Left forelimb (tissue), 1 donor: ENCODE measurements around the gene GRAMD2B.
"Not testable (repeated sequence)": the region's sequence is repeated elsewhere in the genome, so short reads cannot be mapped to it uniquely, and the experiment has no call there.

Experiments
- DNase-seq: peaks from one replicate; pipeline ENCODE4 v3.0.0-alpha.2; 2018; ENCODE audit warnings: low spot score

Gene GRAMD2B

DNA sequence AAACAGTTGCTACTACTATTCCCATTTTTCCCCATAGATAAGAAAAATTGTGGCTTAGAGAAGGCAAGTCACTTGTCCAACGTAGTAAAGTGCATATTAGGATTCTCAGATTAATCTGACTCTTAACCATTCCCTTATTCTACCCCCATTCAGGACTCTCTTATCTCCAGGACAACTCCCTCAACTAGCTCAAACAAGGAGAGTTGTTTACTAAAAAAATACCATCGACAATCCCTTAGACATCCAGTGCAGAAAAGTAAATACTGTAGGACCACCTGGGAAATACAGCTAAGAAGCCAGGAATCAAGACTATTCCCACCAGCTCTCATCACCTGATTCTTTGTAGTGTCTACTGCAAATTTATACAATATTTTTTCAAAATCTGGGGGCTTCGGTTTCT lies 9.4 kb upstream of the GRAMD2B start:
- no peak for DNase-seq

GRCh38 chr5:126414874-126415502 lies 8.2 kb upstream of the GRAMD2B start:
- no peak for DNase-seq

DNA sequence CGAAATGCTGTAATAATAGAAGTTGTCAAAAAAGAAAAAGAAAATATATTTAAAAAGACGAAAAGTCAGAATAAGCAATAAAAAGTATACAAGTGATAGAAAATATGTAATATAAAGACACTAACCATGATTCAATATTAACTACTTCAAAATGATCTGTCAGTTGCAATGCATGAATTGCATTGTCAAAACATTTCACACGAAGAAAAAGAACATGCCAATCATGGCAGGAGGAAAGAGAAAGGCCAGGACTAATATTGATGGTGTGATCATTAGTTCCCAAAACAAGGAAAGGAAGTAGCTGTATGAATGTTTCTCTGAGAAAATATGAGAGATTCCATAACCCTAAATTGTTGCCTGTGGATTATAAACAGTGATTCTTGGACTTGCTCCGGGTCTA lies 7.4 kb upstream of the GRAMD2B start:
- no peak for DNase-seq

- DNase-seq, result no peak
These were observed 6.8 kb upstream of the GRAMD2B start for GRCh38 chr5:126416266-126416925.

DNA sequence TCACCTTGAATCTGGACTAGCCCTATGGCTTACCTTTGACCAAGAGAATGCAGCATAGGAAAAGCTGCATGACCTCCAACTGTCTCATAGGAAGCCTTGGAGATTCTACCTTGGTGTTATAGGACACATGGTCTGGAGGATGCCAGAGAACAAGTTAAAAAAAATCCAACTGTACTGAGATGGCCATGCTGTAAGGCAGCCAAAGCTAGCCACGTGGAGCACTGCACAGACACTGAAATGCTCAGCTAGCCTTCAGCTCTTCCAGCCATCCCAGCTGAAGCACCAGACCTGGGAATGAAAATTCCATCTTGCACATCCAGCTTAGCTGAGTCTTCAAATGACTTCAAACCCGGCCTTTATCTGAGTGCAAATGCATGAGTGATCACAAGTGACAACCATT lies 6.0 kb upstream of the GRAMD2B start:
- DNase-seq, result no peak

DNA sequence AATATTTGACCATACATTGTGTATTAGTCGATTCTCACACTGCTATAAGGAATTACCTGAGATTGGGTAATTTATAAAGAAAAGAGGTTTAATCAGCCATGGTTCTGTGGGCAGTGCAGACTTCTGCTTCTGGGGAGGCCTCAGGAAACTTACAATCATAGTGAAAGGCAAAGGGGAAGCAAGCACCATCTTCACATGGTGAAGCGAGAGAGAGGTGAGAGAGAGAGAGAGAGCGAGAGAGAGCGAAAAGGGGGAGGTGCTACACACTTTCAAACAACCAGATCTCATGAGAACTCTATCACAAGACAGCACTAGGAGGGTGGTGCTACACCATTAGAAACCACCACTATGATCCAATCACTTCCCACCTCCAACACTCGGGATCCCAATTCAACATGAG lies 4.1 kb upstream of the GRAMD2B start:
- DNase-seq, result no peak

DNA sequence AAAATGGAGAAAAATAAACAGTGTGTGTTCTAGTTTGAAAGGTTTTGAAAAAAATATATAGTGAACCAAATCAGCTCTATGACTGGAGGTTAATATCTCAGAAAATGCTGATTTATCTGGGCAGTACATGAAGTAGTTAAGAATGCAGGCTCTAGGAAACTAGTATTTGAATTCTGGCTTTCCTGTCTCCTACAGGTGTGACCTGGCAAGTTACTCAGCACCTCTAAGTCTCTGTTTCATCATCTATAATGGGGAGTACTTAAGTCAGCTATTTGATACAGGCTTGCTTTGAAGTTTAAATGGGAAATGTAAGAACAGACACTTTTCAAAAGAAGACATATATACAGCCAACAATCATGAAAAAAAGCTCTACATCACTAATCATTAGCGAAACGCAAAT lies 5.2 kb downstream of the GRAMD2B start:
- no peak for DNase-seq

GRCh38 chr5:126430631-126431030 lies 7.4 kb downstream of the GRAMD2B start:
- DNase-seq, result no peak

GRCh38 chr5:126433701-126434100 lies 10.5 kb downstream of the GRAMD2B start:
- DNase-seq, result no peak

GRCh38 chr5:126435261-126435660 lies 12.1 kb downstream of the GRAMD2B start:
- DNase-seq, result no peak

DNA sequence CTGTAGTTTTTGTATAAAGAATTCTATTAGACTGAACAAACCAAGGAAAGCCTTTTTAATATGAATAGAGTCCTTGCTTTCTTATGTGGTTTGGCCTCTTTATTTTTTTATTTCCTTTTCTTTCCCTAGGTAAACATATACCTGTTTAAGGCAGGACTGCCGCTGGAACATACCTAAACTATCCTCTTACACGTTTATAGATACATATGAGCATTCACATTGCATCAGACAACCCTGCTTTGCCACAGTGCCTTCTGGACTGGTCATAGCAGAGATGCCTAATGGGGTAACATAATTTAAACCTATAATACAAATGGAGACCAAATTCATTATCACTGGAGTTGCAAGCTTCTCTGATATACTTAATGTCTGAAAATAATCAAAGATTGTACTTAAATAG lies 12.5 kb downstream of the GRAMD2B start:
- DNase-seq, result no peak

DNA sequence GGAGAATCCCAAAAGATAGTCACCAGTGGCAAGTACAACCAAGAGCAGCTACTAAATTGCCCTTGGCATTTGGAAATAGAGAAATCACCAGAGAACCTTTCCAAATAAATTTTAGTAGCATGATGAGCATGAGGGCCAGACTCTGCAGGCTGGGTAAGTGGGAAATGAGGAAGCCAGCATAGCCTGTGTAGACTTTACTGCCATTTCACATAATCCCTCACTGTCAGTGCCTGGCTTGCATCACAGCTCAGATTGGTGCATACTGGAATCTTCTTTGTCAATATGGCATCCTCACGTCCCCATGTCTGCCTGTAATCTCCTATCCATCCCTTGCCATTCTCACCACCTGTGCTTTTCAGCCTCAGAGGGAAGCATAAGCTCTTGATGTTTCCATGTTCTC lies 14.5 kb downstream of the GRAMD2B start:
- no peak for DNase-seq

DNA sequence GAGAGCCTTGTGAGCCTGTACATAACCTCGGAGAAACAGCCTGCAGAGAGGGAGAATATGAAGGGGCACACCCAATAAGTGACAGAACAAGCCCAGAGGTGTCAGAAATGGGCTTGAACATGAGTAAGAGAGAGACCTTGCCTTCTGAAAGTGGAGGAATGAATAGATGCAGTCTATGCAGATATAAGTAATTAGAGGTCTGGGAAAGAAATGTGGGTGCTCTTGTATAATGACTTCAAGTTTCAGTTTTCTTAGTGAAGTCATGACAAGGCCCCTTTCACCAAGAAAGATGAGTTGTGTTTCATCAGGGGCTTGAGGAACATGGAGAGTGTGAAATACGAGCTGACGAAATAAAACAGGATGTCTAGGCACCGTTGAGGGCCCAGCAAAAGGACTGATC lies 15.1 kb downstream of the GRAMD2B start:
- no peak for DNase-seq

DNA sequence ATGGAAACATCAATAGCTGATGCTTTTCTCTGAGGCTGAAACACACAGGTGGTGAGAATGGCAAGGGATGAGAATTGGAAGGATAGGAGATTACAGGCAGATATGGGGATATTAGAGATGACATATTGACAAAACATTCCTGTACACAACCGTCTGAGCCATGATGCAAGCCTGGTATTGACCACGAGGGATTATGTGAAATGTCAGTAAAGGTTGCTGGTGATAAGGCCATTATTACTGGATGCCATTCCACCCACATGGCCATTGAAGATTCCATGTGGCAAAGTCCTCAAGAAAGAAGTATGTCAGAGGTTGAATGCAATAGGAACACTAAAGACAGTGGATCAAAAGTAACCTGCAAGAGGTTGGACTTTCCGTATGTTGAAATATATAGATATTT lies 15.7 kb downstream of the GRAMD2B start:
- DNase-seq, result no peak

GRCh38 chr5:126439724-126440123 lies 16.5 kb downstream of the GRAMD2B start:
- DNase-seq, result not testable (repeated sequence)

DNA sequence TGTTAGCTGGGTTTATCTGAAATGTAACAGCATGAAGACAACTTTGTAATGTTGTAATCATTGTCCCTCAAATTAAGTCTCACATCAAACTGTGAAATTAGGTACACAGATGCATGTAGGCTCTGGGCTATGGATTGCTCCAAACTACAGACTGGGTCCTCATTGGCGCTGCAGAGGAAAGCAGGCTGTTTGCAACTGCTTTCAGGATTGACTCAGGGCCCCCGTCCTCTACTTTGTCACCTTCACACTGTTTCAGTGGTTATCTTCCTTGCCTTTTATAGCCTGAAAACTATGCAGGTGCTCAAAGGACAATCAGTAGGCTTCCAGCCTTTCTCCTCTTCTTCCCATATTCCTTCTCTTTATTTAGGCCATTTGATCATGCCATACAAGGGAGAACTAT lies 18.0 kb downstream of the GRAMD2B start:
- DNase-seq, result no peak

- no peak for DNase-seq
These were observed 20.2 kb downstream of the GRAMD2B start for GRCh38 chr5:126443374-126443851.

GRCh38 chr5:126444137-126444536 lies 20.9 kb downstream of the GRAMD2B start:
- no peak for DNase-seq

GRCh38 chr5:126445502-126446174 lies 22.4 kb downstream of the GRAMD2B start:
- DNase-seq, result no peak

GRCh38 chr5:126446498-126447224 lies 23.5 kb downstream of the GRAMD2B start:
- no peak for DNase-seq

- DNase-seq, result no peak
These were observed 25.5 kb downstream of the GRAMD2B start for GRCh38 chr5:126448720-126449119.

GRCh38 chr5:126449751-126450271 lies 26.6 kb downstream of the GRAMD2B start:
- DNase-seq, result no peak
